HG02759 (cell line): ENCODE results near the gene TOP3A.

ENCODE experiments used
- ATAC-seq: cut with Tn5 transposase; IDR thresholded peaks from one replicate; pipeline ENCODE4 v1.9.1; 2021; ENCODE audit warnings: mild to moderate bottlenecking, moderate library complexity; ENCODE audit not compliant: unreplicated experiment

TOP3A gene

DNA sequence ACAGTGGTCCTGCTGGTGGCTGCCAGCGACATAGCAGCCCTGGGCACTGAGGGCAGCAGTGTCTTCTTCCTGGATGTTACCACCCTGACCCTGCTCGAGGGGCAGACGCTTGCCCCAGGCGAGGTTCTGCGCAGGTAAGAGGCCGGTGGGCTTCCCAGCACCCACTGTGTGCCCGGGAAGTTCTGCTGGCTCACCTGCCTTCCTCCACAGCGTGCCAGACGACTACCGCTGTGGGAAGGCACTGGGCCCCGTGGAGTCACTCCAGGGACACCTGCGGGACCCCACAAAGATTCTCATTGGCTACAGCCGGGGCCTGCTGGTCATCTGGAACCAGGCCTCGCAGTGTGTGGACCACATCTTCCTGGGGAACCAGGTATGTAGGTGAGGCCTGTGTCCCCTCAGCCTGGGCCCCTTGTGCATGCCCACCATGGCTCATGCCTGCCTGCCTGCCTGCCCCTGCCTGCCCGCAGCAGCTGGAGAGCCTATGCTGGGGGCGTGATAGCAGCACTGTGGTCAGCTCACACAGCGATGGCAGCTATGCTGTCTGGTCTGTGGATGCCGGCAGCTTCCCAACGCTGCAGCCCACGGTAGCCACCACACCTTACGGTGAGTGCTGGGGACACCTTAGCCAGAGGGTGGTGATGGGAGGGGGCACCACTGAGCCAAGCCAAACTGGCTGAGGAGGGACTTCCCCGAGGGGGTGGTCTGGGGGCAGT, 80.8 kb downstream of the TOP3A start:
- no peak for ATAC-seq

DNA sequence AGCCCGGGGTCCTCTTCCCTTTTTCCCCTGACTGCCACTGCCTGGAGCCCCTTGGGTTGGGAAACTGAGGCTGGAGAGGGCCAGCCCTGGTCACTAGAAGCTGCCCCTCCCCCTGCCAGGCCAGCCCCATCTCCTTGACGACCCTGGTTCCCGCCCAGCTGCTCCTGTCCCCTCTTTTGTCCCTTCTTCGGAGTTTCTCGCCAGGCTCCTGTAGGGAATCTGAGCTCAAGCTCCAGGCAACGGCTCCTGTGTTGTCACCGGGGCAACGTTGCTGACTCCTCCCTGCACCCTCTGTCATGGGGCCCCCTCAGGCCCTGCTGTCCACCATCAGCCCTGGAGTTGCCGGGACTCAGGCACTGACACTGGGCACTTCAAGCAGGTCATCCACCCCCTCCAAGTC, 83.6 kb downstream of the TOP3A start:
- no peak for ATAC-seq

DNA sequence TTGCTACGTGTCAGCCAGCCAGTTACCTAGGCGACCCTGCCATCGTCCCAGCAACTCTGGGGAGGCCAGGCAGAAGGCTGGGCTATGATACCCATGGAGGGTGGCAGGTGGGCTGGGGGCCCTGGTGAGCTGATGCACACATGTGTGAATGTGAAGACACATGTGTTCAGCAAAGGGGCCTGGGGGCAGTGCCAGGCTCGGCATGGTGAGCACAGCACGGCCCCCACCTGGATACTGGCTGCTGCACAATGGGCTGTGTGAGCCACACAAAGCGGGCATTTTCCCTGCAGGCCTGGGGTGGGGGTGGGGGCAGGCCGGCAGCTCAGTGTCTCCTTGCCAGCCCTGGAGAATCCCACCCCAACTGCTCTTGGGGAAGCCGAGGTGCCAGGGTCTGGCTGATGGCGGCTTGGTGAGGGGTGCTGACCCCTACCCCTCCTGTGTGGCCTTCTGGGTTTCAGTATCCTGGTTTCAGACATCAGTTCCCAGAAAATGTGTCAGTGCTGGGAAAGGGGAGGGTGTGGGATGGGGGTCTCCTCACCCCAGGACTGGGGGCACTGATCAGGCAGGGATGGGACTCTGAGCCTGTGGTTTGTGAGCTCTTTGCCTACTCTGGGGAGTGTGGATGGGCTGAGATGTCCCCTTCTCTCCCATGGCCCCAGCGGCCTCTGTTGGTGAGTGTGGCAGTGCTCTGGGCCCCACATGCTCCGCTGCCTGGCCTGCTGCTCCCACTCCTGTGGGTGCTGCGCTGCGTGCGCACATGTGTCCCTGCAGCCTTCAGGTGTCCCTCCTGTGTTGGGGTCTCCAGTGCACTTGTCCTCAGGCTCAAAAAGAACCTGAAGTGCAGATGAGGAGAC, 84.3 kb downstream of the TOP3A start:
- ATAC-seq = no peak

DNA sequence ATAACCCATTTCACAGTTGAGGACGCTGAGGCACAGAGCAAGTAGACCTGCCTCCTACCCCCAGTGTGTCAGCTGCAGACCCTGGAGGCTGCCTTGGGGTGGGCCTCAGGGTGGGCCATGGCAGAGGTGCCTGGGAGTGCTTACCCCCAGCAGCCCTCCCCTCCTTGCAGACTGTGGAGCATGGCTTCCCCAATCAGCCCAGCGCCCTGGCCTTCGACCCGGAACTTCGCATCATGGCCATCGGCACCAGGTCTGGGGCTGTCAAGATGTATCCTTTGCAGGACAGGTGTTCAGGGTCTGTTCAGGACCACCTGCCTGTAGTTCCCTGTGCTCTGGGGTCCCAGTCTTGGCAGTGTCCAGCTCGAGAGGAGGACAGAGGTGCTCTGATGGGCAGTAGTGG, 85.0 kb downstream of the TOP3A start:
- ATAC-seq = no peak

DNA sequence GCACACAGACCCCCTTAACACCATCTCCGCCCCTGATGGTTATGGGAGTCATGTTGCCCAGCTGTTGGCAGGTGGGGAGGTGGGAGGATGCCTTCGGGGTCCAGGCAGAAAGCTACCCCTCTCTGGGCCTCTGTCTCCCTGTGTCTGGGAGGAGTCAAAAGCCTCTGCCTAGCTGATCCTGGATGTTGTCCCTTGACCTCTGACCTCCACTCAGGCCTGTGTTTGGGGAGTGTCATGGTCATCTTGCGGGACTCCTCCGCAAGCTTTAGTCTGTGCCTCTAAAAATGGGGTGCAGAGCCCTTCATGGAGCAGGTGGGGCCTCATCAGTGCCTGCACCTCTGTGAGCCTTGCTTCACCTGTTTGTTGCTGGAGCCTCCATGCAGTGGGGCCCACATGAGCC, 85.5 kb downstream of the TOP3A start:
- no peak for ATAC-seq

DNA sequence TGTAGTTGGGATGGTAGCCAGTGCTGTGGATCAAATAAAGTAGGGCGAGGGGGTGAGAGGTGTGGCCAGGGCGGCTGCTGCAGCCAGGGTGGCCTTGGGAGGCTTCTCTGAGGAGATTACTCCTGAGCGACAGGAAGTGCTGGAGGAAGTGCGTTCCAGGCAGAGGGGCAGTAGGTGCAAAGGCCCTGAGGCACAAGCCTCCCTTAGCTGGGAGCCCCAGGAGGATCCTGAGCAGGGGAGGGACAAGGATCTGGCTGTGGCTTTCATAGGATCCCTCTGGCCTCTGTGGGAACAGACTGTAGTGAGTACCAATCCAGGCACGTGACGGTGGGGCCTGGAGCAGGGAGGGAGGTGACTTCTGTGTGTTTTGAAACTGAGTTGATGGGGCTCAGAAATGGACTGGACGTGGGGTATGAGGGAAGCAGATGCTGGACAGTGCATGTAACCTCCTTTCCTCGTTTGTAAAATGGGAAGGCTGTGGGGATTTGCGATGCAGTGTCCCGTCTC, 86.6 kb downstream of the TOP3A start:
- no peak for ATAC-seq

DNA sequence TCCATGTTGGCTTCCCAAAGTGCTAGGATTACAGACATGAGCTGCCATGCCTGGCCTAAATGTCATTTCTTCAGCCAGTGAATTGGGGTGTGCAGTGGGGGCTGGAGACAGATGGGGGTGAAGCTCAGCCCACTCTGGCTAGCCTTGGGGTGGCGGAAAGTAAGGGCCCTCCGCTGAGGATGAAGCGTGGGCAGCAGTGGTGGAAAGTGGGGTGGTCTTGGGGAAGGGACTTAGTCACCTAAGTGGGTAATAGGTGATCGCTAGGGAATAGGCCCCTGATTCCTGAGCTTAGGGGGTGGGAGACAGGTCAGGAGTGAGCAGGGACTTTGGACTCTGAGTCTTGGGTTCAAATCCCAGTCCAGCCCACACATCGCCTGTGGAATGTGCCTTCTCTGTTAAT, 87.2 kb downstream of the TOP3A start:
- ATAC-seq = no peak

DNA sequence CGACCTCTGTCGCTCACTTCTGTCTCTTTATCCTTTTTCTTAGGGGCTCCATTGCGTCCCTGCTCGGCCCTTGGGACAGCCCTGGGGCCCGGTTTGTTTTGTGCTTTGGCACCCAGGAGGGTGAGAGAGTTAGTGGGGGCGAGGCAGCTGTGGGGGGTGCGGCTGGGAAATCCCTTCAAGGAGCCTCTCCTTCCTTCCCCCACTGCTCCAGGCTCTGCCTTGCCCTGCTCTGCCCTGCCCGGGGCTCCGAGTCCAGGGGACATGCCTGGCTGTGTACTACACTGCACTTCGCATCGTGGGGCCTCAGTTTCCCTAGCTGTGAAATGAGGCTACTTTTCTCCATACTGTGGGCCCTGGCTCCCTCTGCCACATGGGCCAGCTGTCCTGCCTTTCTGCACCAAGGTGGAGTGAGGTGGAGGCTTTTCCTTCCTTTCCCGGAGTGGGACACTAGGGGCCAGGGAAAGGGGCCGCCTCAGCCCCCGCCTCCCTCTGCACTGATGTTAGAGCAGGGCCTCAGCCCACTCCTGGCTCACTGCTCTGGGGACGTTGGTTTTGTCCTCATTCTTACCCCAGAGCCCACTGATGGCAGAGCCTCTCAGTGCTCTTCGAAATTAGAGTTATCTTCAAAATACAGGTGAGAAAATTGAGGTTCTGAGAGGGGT, 88.4 kb downstream of the TOP3A start:
- ATAC-seq = no peak

DNA sequence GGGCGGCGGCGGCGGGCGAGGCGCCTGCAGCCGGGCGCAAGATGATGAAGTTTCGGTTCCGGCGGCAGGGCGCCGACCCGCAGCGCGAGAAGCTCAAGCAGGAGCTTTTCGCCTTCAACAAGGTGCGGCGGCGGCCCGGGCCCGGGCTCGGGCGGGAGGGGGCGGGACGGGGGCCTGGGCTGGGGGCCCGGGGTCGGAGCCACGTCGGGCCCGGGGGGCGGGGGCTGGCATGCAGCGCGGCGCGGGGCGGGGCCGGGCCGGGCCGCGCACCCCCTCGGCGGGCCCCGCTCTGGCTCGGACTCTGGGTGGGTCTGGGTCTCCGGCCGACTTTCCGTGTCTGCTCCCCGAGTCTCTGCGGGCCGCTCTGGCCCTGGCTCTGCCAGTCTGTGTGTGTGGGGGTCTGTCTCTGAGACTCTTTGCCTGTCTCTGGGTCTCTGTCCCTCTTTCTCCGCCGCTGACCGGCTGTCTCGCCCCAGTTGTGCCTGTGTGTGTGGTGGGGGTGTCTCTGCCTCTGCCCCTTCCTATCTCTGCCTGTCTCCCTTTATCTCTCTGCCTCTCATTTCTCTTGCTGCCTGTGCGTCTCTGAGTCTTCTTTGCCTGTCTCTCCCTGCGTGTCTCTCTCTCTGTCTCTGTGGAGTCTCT, 89.0 kb downstream of the TOP3A start:
- no peak for ATAC-seq

DNA sequence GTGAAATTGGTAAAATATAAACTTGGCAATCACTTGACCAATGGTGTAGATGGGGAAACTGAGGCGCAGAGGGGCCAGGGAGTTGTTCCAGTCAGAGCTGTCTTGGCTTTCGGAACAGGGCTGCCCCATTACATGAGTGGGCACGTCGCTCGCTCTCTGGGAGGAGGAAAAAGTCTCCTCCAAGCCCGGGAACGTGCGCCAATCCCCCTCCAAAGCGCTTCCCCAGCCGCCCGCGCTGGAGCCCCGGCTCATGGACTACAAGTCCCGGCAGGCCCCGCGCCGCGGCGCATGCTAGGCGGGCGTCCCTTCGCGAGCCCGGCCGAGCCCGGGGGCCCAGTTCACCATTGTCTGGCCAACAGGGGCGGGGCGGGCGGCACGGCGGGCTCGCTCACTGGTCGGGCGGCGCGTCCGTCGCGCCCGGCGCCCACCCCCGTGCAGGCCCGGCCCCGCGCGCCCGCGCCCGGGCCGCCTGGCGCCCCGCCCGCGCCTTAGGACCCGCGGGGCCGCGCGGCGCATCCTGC, 89.6 kb downstream of the TOP3A start, which contains the start of gene LLGL1:
Gene LLGL1, plus strand, starts transcription at position 515 of the 521 bp plus-strand sequence. CDS start 48 bp downstream, outside the sequence.
- peak; percentile 97 for ATAC-seq

DNA sequence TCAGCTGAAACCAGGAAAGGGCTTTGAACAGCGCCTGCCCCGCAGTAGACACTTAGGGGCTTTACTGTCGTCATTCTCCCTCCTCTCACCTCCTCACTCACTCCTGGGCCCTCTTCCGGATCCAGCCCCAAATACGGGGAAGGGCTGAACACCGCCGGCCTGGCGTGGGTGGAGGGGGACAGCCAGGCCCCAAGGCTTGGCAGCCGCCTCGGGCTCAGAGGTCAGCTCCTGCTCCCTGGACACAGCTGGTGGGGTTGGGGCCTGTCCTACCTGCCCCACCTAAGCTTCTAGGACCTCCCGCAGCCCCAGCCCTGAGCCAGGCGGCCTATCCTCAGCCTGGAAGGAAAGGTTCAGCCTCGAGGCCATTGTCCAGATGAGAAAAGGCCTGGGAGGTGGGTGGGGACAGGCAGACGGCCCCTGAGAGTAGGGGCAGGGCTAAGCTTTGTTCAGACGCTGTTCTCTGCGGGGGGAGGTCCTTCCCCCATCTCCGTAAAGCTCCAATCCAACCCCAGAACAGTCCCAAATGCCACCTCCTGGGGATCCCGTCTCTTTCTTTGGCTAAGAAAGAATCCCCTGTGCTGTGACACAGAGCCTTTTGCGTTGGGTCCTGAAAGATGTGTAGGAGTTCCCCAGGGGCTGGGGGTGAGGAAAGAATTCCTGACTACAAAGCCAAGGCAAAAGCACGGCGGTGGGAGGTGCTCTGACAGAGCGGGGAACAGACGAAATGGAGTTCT, 90.2 kb downstream of the TOP3A start:
- ATAC-seq = no peak

DNA sequence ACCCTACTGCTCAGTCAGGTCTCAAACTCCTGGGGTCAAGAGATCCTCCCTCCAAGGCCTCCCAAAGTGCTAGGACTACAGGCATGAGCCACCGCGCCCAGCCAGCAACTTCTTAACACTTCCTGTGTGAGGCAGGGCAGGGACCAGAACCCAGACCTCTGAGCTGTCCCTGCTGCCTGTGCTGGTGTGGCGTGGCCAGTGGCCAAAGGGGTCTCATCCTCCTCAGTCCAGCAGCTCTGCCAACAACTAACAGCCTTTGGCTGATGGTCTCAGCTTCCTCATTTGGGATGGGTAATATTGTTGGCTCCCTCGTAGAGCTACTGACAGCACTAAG, 90.8 kb downstream of the TOP3A start:
- no peak for ATAC-seq
